GM18507 (cell line): ENCODE measurements around the gene NRTN.
"Not testable (repeated sequence)": the region's sequence is repeated elsewhere in the genome, so short reads cannot be mapped to it uniquely, and the experiment has no call there.

Source experiments
- DNase-seq: peaks from one replicate; pipeline ENCODE4 v3.0.0; 2011; ENCODE audit warnings: low read depth; ENCODE audit not compliant: insufficient read length; ENCODE audit errors: extremely low spot score
- FAIRE-seq: peaks from 2 replicates; lab custom pipeline; 2011; peaks lifted over from hg19 to GRCh38; lab: Jason Lieb, UNC

NRTN gene

DNA sequence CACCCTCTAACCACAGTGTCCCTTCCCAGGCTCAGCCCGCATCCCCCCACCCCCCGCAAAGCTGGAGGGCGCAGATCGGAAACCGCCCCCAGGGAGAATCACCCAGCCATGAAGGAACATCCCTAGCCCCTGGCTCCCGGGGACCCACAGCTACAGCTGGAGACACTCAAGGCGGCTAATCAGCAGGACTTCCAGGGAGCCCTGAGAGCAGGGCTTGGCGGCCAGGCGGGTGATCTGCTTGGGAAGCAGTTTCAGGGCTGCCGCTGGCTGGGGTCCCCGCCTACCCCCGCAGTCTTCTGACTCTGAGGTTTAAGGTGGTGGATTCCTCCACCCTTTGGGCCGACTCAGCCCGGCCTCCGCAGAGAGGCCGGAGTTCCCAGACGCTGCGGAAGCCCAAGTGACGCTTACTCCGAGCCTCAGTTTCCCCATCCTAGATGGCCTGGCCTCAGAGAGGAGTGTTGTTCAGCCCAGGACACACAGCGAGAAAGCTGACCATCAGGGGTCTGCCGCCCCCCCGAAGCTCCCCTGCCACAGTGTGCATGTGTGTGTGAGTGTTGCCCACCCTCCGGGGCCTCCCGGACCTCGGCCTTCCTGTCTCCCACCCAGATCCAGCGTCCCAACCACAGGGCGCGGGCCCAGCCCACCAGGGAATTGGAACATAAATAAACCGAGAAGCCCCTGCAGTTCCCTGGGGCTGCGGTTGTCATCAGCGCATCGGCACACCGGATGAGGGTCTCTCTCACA is 24.9 kb downstream of the NRTN start:
- DNase-seq (no peak), FAIRE-seq (no peak)

DNA sequence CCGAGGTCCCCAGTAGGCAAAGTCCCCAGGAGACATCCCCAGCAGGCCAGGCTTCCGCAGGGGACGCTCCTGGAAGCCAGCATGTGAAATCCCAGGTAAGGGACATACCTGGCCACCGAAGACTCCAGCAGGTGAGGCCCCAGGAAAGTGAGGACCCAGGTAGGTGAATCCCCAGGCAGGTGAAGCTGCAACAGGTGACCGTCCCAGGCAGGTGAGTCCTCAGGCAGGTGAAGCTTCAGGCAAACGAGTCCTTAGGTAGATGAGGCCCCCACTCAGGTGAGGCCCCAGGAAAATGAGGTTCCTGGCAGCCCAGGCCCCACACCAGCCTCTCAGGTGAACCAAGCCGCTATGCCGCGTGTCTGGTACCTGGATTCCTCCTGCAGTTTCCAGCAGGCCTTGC is 26.3 kb downstream of the NRTN start:
- DNase-seq: no peak
- FAIRE-seq: no peak

DNA sequence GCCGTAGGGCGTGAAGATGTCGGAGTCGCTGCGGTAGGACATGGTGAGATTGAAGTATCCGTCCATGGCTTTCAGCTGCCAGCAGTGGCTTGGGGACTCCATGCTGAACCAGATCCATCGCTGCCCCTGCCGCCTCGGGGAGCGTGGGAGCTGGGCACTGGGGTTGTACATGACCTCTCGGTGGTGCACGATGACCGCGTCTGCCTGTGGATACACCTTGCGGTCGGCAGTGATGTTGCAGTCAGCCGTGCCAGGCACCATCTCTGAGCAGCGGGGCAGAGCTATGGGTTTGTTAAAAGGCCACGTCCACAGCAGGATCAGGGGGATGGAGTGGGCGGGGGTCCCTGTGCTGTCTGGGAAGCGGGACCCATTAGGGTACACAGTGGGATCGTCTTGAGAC is 27.2 kb downstream of the NRTN start:
- DNase-seq: no peak
- FAIRE-seq: no peak

DNA sequence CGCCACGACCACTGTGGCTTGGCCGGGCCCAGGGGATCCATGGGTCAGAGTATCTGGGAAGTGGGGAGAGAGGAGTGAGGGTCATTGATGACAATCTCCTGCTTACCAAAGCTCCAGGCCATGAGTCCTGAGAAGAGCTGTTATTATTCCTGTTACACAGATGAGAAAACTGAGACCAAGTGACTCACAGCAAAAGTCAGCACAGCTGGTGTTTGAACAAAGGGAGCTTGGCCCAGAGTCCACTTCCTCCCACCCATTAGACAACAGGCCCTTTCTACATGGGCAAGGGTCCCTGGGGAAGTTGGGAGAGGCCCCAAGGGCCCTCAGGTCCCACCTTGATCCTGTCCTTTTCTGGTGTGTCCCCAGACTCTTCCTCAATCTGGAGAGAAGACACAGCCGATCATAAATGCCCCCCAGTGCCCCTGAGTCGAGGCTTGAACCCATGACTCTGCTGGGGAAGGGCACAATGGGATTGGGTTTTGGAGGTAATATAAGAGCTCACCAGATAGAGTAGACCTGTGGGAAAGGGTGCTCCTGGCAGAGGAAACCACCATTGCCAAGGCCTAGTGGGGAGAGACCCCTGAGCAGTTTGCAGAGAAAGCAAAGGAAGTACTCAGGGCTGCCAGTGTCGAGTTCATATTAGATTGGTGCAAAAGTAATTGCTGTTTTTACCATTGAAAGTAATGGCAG is 27.8 kb downstream of the NRTN start:
- no peak for FAIRE-seq
- no peak for DNase-seq

DNA sequence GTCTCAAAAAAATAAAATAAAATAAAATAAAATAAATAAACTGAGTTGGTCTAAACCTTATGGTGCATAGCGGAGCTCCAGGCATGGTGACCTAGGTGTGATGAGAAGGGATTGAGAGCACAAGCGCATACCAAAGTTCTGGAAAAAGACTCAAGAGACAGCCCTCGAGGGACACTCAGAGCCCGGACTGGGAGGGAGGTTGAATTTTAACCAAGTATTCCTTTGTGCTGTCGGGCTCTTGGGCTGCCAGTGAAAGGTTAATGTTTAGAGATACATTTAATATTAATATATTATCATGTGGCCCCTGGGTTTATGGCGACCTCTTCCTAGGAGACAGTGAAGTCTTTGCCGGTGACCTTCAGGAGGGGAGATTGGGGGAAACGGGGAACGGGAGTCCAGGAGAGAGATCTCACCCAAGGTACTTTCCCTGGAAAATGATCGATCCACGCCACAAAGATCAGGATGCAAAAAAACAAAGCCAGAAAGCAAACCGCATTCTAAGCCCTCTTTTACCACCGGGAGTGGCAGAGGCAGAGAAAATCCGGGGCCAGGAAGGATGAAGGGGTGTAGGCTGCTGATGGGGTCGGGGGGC is 33.0 kb downstream of the NRTN start:
- FAIRE-seq (no peak), DNase-seq (no peak)

DNA sequence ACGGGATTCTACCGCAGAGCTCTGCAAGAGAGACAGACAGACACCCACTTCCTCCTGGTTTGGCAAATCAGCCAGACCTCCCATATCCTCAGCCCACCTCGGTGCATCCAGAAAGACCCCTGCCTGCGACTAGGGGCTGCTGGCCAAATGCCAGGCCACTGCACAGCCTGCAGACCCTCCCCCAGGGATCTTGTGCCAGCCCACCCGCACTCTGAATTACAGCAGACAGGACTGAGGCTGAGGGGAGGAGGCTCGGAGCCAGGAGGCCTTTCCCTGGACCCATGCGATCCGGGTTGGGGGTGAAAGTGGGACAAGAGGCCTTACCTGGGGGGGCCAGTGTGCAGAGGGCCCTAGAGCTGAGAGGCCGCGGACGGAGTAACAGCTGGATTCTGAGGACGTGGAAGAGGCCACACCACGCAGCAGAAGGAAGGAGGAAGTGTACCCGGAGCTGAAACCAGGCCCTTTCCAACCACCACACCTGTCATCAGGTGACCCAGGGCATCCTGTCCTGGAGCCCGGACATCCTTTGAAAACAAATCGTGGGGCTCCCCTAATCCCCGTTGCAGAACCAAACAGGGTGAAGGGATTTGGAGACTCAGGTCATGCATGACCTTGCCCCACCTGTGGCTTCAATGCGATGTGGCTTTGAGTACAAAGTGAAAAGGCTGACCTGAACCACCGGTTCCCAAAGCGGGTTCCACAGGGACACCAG is 33.6 kb downstream of the NRTN start:
- FAIRE-seq (no peak), DNase-seq (no peak)

DNA sequence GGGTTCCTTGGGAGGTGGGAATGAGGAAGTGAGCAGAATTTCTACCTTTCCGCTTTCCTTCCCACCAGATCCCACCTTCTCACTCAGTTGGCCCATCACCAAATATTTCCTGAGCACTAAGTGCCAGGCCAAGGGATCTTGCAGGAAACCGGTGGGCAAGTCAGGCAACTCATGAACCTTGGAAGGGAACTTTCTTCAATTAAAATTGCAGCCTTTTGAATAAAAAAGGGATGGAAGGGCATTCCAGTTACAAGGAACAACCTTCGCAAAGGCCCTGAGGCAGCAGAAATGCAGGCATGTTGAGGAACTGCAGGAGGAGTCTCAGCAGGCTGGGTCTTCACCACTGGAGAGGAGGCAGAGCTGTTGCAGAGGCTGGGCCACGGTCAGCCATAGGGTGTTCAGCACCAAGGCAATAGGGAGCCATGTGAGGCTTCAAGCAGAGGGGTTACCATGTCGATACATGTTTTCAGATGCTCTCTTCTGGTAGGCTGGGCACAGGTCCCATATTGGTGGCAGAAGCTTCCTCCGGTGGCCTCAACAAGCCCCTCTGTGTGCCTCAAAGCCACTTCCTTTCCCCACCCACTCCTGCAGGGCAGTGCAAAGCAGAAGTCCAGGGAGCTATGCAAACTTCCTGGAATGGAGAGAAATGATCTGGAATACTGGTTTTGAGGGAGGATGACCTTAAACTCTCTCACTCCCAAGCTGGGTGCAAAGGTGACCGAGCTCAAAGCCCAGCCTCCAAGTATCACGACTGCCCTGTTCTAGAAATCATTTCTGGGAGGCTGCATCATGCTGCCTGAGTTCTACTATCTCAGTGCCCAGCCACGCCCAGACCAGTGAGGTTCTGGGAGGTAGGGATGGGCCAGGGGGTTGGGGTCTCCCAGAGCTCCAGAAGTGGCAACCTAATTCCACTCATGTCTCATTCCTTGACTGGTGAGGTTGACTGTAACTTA is 34.5 kb downstream of the NRTN start, which contains the start of gene FUT6:
FUT6 (minus strand) TSS at position 638 of the 953 bp plus-strand sequence. CDS start 7,135 bp downstream, outside the sequence.
- no peak for DNase-seq

DNA sequence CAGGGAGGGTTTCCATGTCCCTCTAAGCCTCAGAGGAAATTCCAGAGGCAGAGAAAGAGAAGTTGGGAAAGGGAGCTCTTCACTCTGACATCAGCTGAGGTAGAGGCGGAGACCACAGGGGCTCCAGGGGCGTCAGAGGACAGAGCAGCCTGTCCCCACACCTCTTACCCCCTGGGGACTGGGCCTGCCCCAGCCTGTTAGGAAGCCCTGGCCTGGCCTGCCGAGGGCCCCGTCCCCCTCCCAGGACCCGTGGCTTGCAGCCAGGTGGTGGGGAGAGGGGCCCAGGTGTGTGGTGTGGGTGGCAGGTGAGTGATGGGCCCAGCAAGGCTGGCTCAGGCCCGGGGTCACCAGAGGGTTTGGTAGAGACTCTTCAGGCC is 36.9 kb downstream of the NRTN start:
- DNase-seq, FAIRE-seq: not testable (repeated sequence)

More for the DNA sequence above, 34.5 kb downstream of the NRTN start, which contains the start of gene FUT6:
- FAIRE-seq: no peak

DNA sequence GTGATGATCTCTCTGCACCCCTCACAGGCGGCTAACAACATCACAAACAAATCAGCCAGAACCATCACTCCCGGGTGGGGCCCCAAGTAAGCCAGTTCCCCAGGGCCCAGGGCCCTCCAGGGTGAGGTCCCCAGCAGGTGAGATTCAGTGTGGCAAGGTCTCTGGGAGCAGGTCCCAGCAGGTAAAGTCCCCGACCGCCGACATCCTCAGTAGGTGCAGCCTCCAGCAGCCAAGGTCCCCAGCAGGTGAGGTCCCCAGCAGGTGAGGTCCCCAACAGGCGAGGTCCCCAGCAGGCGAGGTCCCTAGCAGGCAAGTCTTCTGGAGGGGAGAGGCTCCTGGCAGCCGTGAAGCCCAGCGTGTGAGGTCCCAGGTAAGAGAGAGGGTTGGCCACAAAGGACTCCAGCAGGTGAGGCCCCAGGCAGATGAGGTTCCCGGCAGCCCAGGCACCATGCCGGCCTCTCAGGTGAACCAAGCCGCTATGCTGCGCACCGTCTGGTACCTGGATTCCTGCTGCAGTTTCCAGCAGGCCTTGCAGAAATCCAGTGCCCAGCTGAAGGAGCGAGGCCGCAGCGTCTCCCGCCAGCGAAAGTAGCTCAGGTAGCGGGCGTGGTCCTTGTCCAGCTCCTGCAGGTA is 38.5 kb downstream of the NRTN start:
- FAIRE-seq (no peak), DNase-seq (no peak)

DNA sequence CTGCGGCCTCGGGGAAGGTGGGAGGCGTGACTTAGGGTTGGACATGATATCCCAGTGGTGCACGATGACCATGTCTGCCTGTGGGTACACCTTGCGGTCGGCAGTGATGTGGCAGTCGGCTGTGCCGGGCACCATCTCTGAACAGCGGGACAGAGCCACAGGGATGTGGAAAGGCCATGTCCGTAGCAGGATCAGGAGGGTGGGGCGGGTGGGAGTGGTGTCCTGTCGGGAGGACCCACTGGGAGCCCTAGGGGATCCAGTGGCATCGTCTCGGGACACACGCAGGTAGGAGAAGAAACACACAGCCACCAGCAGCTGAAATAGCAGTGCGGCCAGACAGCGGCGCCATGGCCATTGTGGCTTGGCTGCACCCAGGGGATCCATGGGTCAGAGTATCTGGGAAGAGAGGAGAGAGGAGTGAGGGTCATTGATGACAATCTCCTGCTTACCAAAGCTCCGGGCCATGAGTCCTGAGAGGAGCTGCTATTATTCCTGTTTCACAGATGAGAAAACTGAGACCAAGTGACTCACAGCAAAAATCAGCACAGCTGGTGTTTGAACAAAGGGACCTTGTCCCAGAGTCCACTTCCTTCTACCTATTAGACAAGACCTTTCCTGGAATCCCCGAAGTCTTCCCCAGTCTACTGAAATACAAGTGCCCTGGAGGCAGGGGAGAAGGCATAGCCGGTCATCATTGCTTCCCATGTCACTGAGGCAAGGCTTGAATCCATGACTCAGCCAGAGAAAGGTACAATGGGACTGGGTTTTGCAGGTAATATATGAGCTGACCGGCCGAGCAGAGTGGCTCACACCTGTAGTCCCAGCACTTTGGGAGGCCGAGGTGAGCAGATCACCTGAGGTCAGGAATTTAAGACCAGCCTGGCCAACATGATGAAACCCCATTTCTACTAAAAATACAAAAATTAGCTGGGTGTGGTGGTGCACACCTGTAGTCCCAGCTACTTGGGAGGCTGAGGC is 39.9 kb downstream of the NRTN start:
- DNase-seq (no peak), FAIRE-seq (no peak)

DNA sequence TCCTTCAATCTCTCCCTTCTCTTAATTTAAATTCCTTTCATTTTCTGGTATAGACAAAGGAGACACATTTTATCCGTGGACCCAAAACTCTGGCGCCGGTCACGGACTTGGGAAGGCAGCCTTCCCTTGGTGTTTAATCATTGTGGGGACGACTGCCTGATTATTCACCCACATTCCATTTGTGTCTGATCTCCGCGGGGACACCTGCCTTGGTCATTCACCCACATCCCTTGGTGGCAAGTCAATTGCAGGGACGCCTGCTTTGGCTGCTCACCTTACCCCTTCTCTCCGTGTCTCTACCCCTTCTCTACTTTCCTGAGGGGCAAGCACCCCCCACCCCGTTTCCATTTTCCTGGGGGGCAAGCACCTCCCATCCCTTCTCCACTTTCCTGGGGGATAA is 43.0 kb downstream of the NRTN start:
- DNase-seq, FAIRE-seq: not testable (repeated sequence)

DNA sequence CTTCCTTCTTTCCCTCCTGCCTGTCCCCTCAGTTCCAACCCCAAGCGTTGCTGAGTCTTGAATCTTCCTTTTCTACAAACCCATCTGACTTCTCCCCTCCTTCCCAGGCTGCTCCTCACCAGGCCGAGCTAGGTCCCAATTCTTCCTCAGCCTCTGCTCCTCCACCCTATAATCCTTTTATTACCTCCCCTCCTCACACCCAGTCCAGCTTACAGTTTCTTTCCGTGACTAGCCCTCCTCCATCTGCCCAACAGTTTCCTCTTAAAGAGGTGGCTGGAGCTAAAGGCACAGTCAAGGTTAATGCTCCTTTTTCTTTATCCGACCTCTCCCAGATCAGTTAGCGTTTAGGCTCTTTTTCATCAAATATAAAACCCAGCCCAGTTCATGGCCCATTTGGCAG is 43.8 kb downstream of the NRTN start:
- not testable (repeated sequence) for DNase-seq, FAIRE-seq

DNA sequence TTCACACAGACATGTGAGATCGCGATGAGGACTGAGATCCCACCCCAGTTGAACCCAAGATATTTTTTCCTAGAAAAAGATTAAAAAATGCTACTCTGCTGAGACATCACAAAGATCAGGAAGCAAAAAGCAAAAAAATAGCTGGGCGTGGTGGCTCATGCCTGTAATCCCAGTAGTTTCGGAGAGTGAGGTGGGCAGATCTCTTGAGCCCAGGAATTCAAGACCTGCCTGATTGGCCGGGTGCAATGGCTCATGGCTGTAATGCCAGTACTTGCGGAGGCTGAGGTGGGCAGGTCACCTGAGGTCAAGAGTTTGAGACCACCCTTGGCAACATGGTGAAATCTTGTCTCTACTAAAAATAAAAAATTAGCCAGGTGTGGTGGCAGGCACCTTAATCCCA is 45.3 kb downstream of the NRTN start:
- DNase-seq (no peak), FAIRE-seq (no peak)

DNA sequence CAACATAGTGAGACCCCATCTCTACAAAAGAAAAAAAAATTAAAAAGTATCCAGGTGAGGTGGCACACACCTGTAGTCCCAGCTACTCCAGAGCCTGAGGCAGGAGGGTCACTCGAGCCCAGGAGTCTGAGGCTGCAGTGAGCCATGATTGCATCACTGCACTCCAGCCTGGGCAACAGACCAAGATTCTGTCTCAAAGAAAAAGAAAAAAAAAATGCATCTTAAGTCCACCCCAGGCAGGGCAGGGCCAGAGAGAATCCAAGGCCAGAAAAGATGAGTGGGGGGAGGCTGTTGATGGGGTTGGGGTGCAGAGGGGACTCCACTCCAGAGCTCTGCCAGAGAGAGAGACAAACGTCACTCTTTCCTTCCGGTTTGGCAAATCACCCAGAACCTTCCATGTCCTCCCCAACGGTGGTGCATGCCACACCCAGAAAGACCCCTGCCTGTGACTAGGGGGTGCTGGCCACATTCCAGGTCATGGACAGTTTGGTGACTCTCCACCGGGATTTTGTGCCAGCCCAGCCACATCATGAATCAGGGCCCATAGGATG is 46.0 kb downstream of the NRTN start:
- DNase-seq (no peak), FAIRE-seq (no peak)

DNA sequence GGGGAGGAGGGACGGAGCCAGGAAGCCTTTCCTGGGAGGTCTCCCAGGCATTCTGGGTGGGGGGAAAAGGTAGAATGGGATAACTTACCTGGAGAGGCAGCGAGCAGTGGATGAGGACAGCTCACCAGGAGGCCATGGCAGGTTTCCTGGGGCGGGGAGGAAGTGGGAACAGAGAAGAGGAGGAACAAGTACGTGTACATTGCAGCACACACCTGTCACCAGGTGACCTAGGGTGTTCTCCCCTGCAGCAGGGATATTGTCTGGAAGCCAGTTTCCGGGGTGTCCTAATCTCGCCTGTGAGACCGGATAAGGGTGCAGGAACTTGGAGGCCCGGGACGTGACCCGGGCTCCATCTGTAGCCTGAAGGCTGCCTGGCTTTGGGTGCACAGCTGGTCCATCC is 46.4 kb downstream of the NRTN start, which contains the start of gene FUT3:
FUT3 (minus strand) TSS at position 148 of the 400 bp plus-strand sequence.
- FAIRE-seq: no peak
- no peak for DNase-seq

DNA sequence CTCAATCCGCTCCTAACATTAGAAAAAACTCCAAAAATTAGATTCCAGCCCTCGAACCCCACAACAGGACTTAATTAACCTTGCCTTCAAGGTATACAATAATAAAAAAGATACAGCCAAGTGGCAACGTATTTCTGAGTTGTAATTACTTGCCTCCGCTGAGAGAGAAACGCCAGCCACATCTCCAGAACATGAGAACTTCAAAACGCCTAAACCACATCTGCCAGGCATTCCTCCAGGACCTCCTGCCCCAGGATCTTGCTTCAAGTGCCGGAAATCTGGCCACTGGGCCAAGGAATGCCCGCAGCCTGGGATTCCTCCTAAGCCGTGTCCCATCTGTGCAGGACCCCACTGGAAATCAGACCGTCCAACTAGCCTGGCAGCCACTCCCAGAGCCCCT is 49.3 kb downstream of the NRTN start:
- not testable (repeated sequence) for DNase-seq, FAIRE-seq

DNA sequence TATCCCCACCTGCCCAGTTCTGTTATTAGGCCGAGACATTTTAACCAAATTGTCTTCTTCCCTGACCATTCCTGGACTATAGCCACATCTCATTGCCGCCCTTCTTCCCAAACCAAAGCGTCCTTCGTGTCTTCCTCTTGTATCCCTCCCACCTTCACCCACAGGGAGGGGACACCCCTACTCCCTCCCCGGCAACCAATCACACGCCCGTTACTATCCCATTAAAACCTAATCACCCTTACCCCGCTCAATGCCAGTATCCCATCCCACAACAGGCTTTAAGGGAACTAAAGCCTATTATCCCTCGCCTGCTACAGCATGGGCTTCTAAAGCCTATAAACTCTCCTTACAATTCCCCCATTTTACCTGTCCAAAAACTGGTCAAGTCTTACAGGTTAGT is 50.3 kb downstream of the NRTN start:
- not testable (repeated sequence) for FAIRE-seq, DNase-seq
